HFF-Myc (cell line): ENCODE data around the gene CEP19.
A peak's percentile ranks its signal among the peaks of the same experiment; 100 is the strongest.
"Not testable (repeated sequence)": the region's sequence is repeated elsewhere in the genome, so short reads cannot be mapped to it uniquely, and the experiment has no call there.

Experiments
- DNase-seq: peaks from one replicate; pipeline ENCODE4 v3.0.0-alpha.2; 2011; ENCODE audit warnings: low read depth; ENCODE audit errors: extremely low read depth
- H3K4me3 ChIP-seq: replicated peaks from 2 replicates; pipeline ENCODE4 v1.5.1; 2011; ENCODE audit warnings: low read depth, mild to moderate bottlenecking, control low read depth, low read length
- CTCF ChIP-seq: IDR thresholded peaks from 2 replicates; pipeline ENCODE4 v1.5.1; 2012; ENCODE audit warnings: mild to moderate bottlenecking, low read depth, low read length, control low read depth; ENCODE audit errors: missing control alignments

The CEP19 gene

GRCh38 chr3:196711838-196712513, at the start of gene CEP19, which contains the start of gene PIGX:
CEP19 (minus strand) TSS chr3:196712250; CDS start chr3:196708657, 3,593 bp downstream.
PIGX (plus strand) TSS chr3:196712377.
- peak within 1 kb of the TSS; percentile 57 for H3K4me3 ChIP-seq
- DNase-seq = peak; percentile 30
- no peak for TF ChIP-seq CTCF

GRCh38 chr3:196757876-196758739, 46.1 kb upstream of the CEP19 start:
- TF ChIP-seq CTCF = no peak
- no peak overlapping the region for H3K4me3 ChIP-seq
- no peak for DNase-seq

GRCh38 chr3:196756732-196757131, 44.7 kb upstream of the CEP19 start:
- no peak overlapping the region for H3K4me3 ChIP-seq
- no peak for TF ChIP-seq CTCF

GRCh38 chr3:196754091-196754981, 42.3 kb upstream of the CEP19 start:
- DNase-seq = no peak
- no peak overlapping the region for H3K4me3 ChIP-seq
- TF ChIP-seq CTCF = no peak

More at GRCh38 chr3:196756732-196757131, 44.7 kb upstream of the CEP19 start:
- DNase-seq = no peak

- no peak overlapping the region for H3K4me3 ChIP-seq
- TF ChIP-seq CTCF = no peak
- no peak for DNase-seq
Measured at GRCh38 chr3:196753201-196753600, 41.2 kb upstream of the CEP19 start.

GRCh38 chr3:196749125-196749524, 37.1 kb upstream of the CEP19 start:
- DNase-seq = no peak
- no peak overlapping the region for H3K4me3 ChIP-seq
- no peak for TF ChIP-seq CTCF

- not testable (repeated sequence) for DNase-seq, H3K4me3 ChIP-seq
Measured at GRCh38 chr3:196743569-196743968, 31.5 kb upstream of the CEP19 start.
